Measurements from ENCODE around the gene DPH7.
"Not testable (repeated sequence)": the region's sequence is repeated elsewhere in the genome, so short reads cannot be mapped to it uniquely, and the experiment has no call there.

GRCh38 chr9:137550958-137551263 lies 27.8 kb downstream of the DPH7 start:
- TF ChIP-seq EZH2 (IDR thresholded peaks at IDR 0.05; ENCODE audit: insufficient read depth, poor library complexity, severe bottlenecking); EZH2phosphoT487 (IDR thresholded peaks at IDR 0.05; ENCODE audit: insufficient read depth, low read depth): not testable (repeated sequence)
